NB4 (cell line): ENCODE measurements around the gene DSN1.

Source experiments
- POLR2A ChIP-seq: IDR thresholded peaks from 2 replicates; pipeline ENCODE4 v1.6.1; 2011; ENCODE audit warnings: mild to moderate bottlenecking; ENCODE audit not compliant: insufficient read length; ENCODE audit errors: extremely low read depth
- TF ChIP-seq, protein P1 (sequence below): IDR thresholded peaks from one replicate; pipeline ENCODE4 v1.5.1; 2012; ENCODE audit warnings: low read depth, low read length

DNA sequence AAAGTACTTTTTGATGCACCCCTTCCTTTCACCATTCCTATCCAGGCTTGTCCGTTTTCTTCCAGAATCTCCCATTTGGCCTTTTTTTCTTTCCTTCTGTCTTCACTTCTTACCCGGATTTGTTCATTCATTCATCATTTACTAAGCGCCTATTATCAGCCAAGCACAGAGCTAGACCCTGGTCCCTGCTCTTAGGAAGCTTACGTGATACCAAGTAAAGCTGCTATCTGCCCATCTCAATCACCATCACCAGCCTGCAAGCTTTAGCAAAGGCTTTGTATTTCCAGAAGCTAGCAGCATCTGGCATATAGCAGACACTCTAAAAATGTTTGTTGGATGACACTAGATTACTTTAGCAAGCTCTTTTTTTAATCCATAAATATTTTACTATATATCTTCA is 32.5 kb downstream of the DSN1 start:
- TF ChIP-seq POLR2A, result no peak
- TF ChIP-seq, protein P1, sequence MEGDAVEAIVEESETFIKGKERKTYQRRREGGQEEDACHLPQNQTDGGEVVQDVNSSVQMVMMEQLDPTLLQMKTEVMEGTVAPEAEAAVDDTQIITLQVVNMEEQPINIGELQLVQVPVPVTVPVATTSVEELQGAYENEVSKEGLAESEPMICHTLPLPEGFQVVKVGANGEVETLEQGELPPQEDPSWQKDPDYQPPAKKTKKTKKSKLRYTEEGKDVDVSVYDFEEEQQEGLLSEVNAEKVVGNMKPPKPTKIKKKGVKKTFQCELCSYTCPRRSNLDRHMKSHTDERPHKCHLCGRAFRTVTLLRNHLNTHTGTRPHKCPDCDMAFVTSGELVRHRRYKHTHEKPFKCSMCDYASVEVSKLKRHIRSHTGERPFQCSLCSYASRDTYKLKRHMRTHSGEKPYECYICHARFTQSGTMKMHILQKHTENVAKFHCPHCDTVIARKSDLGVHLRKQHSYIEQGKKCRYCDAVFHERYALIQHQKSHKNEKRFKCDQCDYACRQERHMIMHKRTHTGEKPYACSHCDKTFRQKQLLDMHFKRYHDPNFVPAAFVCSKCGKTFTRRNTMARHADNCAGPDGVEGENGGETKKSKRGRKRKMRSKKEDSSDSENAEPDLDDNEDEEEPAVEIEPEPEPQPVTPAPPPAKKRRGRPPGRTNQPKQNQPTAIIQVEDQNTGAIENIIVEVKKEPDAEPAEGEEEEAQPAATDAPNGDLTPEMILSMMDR, result no peak
